HG02884 (cell line): ENCODE data around the gene RBP3.

Experiments used
- ATAC-seq: cut with Tn5 transposase; IDR thresholded peaks from one replicate; pipeline ENCODE4 v1.9.1; 2021; ENCODE audit warnings: mild to moderate bottlenecking, moderate library complexity; ENCODE audit not compliant: unreplicated experiment

RBP3 gene

GRCh38 chr10:47397256-47397655, 49.1 kb downstream of the RBP3 start:
- ATAC-seq = no peak

GRCh38 chr10:47400251-47400650, 52.1 kb downstream of the RBP3 start:
- ATAC-seq = no peak

GRCh38 chr10:47400786-47401185, 52.6 kb downstream of the RBP3 start:
- ATAC-seq = no peak

GRCh38 chr10:47401210-47401609, 53.0 kb downstream of the RBP3 start:
- no peak for ATAC-seq

GRCh38 chr10:47401874-47402640, 53.9 kb downstream of the RBP3 start:
- no peak for ATAC-seq

- ATAC-seq = no peak
Observed at GRCh38 chr10:47402641-47403301, 54.6 kb downstream of the RBP3 start.

GRCh38 chr10:47403446-47404318, 55.5 kb downstream of the RBP3 start:
- ATAC-seq = no peak

GRCh38 chr10:47404446-47404845, 56.3 kb downstream of the RBP3 start:
- ATAC-seq = no peak

GRCh38 chr10:47404937-47405336, 56.8 kb downstream of the RBP3 start:
- no peak for ATAC-seq

GRCh38 chr10:47405857-47406547, 57.8 kb downstream of the RBP3 start:
- no peak for ATAC-seq

GRCh38 chr10:47406548-47406869, 58.3 kb downstream of the RBP3 start:
- ATAC-seq = no peak

GRCh38 chr10:47406870-47407691, 58.9 kb downstream of the RBP3 start:
- no peak for ATAC-seq
